Naive thymus-derived CD8-positive, alpha-beta T cell (primary cell): ENCODE results near the gene IFNAR2. TPM values are rescaled to one million over a fixed set of nuclear protein-coding genes. Genes with fewer than 3 reads are reported as not detected.
"Not testable (repeated sequence)": the region's sequence is repeated elsewhere in the genome, so short reads cannot be mapped to it uniquely, and the experiment has no call there.

ENCODE experiments used
- ATAC-seq, 2 donors: fragments of 150-1000 bp; cut with Tn5 transposase in 1 of 2; sonication (Bioruptor Pico), chemical (Tn5 transposase) in 1 of 2; 1 replicate in 1 of 2; 2 replicates in 1 of 2; pipeline ENCODE4 v1.10.0; 2021; ENCODE audit warnings: mild to moderate bottlenecking in 2 of 2, moderate library complexity in 2 of 2
- POLR2A ChIA-PET: fragments of 350-600 bp; sonication (Branson Sonifier 250); formaldehyde crosslinking; loops from one replicate; lab custom pipeline; 2021; ENCODE audit warnings: antibody characterized with exemption; lab: Charles Lee
- DNase-seq, 10 donors: peaks; one replicate each; pipeline versions ENCODE4 v3.0.0 to v3.0.0-alpha.2; 2020 to 2022
- H3K27ac Mint-ChIP-seq, 10 donors: one replicate each; pipeline ENCODE4 v1.8.0; 2020 to 2022; ENCODE audit warnings: mild to moderate bottlenecking in 10 of 10, mixed read lengths in 10 of 10, moderate library complexity in 4 of 10, inconsistent platforms in 1 of 10
- H3K27me3 Mint-ChIP-seq, 5 donors: one replicate each; pipeline ENCODE4 v1.8.0; 2021 to 2022; ENCODE audit warnings: mixed read lengths in 5 of 5
- H3K36me3 Mint-ChIP-seq, 3 donors: one replicate each; pipeline ENCODE4 v1.8.0; 2020 to 2022; ENCODE audit warnings: mixed read lengths in 3 of 3, mild to moderate bottlenecking in 2 of 3, inconsistent platforms in 1 of 3
- H3K4me1 Mint-ChIP-seq, 4 donors: one replicate each; pipeline ENCODE4 v1.8.0; 2021 to 2022; ENCODE audit warnings: mixed read lengths in 4 of 4
- H3K4me3 Mint-ChIP-seq, 10 donors: one replicate each; pipeline ENCODE4 v1.8.0; 2020 to 2022; ENCODE audit warnings: mild to moderate bottlenecking in 10 of 10, mixed read lengths in 10 of 10, moderate library complexity in 6 of 10, inconsistent platforms in 1 of 10
- H3K9me3 Mint-ChIP-seq, 9 donors: one replicate each; pipeline ENCODE4 v1.8.0; 2020 to 2022; ENCODE audit warnings: mixed read lengths in 9 of 9, mild to moderate bottlenecking in 3 of 9, inconsistent platforms in 1 of 9, moderate library complexity in 1 of 9
- polyA plus RNA-seq, 3 donors: library from polyadenylated mRNA; unstranded; fragments of 300-500 nt; fragmentation: Illumina TruSeq; gene quantifications; one replicate each; pipeline ENCODE4 v1.2.3, GENCODE V29; 2021
- total RNA-seq, 8 experiments: library from RNA in 2 of 8; stranded (reverse) in 2 of 8; gene quantifications; one replicate each; pipeline ENCODE4 v1.2.3 and lab custom pipeline; 2021 to 2026

Gene IFNAR2
- total and polyA plus RNA-seq, 5 experiments from 2014 or later, result 53.9 to 72.9 (median 63.3) TPM

GRCh38 chr21:33236766-33237165 lies 7.0 kb downstream of the IFNAR2 start:
- no peaks in the 10 kb centered on the region for H3K27me3 Mint-ChIP-seq
- H3K4me3 Mint-ChIP-seq, result peak overlapping the region in 8 of 10 donors; percentile 0 to 84 (median 56)
- DNase-seq (no peak), ATAC-seq (no peak)
- peak overlapping the region; percentile 74 to 98 (median 88) for H3K27ac Mint-ChIP-seq
- peaks cover 0 to 36% (median 1%) of the 10 kb centered on the region in 3 donors for H3K36me3 Mint-ChIP-seq
- POLR2A ChIA-PET, result interaction anchor here (0.5 to 3.6 kb wide), 4 partner anchors 11 to 203 kb away, joined by 3 to 11 read pairs (median 3); partner anchors contain the start of gene IFNAR1
- no peaks in the 10 kb centered on the region for H3K9me3 Mint-ChIP-seq
- H3K4me1 Mint-ChIP-seq, result peaks cover 54 to 94% (median 88%) of the 10 kb centered on the region in 4 donors

DNA sequence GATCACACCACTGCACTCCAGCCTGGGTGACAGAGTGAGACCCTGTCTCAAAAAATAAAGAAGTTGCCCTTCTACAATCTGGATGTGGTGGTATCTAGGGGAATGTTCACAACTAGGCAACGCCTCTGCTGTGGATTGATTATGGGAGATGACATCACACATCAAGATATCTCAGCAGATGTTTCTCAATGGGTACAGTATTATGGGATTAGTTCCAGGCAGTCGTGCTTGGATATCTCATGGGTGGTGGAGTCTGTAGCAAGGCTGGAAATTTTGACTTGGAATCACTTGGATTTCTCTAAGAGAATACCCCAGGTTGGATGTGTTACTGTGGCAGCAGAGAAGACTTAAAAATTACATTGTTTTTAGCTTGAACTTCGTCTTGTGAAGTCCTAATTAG lies 7.7 kb downstream of the IFNAR2 start:
- peak overlapping the region in 9 of 10 donors; percentile 2 to 84 (median 62) for H3K4me3 Mint-ChIP-seq
- POLR2A ChIA-PET, result interaction anchor here (0.6 to 3.6 kb wide), 9 partner anchors 8 to 202 kb away, joined by 3 to 11 read pairs (median 3); partner anchors contain the start of genes IFNAR1, IFNAR2 and IL10RB

DNA sequence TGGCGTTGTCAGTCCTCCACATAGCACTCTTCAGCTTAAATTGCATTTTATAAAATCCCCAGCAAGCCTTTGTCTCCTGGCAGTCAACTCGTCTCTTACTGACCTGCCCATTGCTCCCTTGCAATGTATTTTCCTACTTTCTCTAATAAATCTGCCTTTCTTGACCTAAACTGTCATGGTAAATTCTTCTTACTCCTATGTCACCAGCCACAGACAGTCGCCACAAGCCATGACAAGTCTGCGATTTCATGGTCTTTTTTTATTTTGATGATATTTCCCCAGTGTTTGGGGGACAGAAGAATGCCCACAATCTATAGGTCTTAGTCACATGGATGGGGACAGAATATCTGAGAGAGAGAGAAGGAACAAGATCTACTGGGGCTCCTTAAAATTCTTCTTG lies 8.4 kb downstream of the IFNAR2 start:
- Mint-ChIP-seq H3K27ac (peak overlapping the region; percentile 78 to 98 (median 89)), H3K36me3 (peaks cover 0 to 37% (median 7%) of the 10 kb centered on the region in 3 donors), H3K27me3 (no peaks in the 10 kb centered on the region), H3K9me3 (no peaks in the 10 kb centered on the region), H3K4me3 (peak overlapping the region; percentile 19 to 84 (median 64)), H3K4me1 (peaks cover 46 to 91% (median 83%) of the 10 kb centered on the region in 4 donors)
- POLR2A ChIA-PET, result interaction anchor here (0.8 to 3.6 kb wide), 10 partner anchors 9 to 125 kb away, joined by 3 to 11 read pairs (median 3); partner anchors contain the start of genes IFNAR1, IFNAR2 and IL10RB
- DNase-seq, result no peak
- ATAC-seq, result peak in 1 of 2 donors; percentile 19

More for the DNA sequence above, 7.7 kb downstream of the IFNAR2 start:
- Mint-ChIP-seq H3K27me3 (no peaks in the 10 kb centered on the region), H3K9me3 (no peaks in the 10 kb centered on the region), H3K4me1 (peaks cover 52 to 94% (median 88%) of the 10 kb centered on the region in 4 donors), H3K27ac (peak overlapping the region; percentile 78 to 98 (median 89)), H3K36me3 (peaks cover 0 to 41% (median 6%) of the 10 kb centered on the region in 3 donors)
- no peak for DNase-seq
- no peak for ATAC-seq

DNA sequence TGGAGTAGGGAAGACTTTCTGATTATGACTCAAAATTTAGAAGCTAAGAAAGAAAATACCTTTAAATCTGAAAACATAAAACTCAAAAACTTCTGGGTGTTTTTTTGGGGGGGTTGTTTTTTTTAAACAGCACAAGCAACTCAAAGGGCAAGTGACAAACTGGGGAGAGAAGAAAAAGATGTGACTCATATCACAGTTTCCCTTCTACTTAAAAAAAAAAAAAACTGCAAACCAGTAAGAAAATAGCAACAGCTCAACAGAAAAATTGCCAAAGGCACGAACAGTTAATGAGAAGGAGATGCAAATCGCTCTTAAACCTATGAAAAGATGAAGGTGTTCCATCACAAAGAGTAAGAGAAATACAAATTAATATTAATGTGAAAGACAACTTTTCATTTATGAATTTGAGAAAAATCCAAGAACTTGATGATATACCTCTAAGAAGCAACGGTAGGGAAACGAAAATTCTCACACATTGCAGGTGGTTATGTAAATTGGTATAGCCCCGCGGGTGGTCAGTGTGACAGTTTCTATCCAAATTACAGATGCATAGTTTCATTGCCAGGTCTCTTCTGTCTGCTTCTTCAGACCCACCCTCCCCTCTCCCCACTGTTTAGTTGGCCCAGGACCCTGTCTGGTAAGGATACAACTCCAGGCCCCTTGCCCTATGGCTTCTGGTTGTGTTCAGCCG lies 9.0 kb downstream of the IFNAR2 start:
- ATAC-seq (peak; percentile 42 to 63), DNase-seq (peak in 1 of 10 donors; percentile 25)
- Mint-ChIP-seq H3K9me3 (no peaks in the 10 kb centered on the region), H3K4me1 (peaks cover 46 to 91% (median 84%) of the 10 kb centered on the region in 4 donors), H3K36me3 (peaks cover 0 to 37% (median 13%) of the 10 kb centered on the region in 3 donors), H3K4me3 (peak overlapping the region; percentile 19 to 84 (median 67)), H3K27ac (peak overlapping the region; percentile 78 to 98 (median 90)), H3K27me3 (no peaks in the 10 kb centered on the region)
- POLR2A ChIA-PET, result interaction anchor here (0.8 to 3.6 kb wide), 8 partner anchors 10 to 125 kb away, joined by 3 to 11 read pairs (median 4); partner anchors contain the start of genes IFNAR1, IFNAR2 and IL10RB

DNA sequence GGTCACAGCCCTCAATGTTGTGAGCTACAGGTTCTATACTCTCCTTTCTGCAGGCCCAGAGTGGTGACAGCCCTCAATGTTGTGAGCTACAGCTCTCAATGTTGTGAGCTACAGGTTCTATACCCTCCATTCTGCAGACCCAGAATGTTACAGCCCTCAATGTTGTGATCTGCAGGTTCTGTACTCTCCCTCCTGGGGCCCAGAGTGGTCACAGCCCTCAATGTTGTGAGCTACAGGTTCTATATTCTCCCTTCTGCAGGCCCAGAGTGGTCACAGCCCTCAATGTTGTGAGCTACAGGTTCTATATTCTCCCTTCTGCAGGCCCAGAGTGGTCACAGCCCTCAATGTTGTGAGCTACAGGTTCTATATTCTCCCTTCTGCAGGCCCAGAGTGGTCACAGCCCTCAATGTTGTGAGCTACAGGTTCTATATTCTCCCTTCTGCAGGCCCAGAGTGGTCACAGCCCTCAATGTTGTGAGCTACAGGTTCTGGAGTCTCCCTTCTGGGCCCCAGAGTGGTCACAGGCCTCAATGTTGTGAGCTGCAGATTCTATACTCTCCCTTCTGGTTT lies 9.9 kb downstream of the IFNAR2 start:
- H3K27me3 Mint-ChIP-seq, H3K9me3 Mint-ChIP-seq, ATAC-seq, DNase-seq: not testable (repeated sequence)
- Mint-ChIP-seq H3K4me1 (peaks cover 50 to 92% (median 84%) of the 10 kb centered on the region in 4 donors), H3K4me3 (peak overlapping the region in 9 of 10 donors; percentile 25 to 84 (median 64)), H3K36me3 (peaks cover under 1 to 38% (median 16%) of the 10 kb centered on the region in 3 donors), H3K27ac (peak overlapping the region; percentile 82 to 98 (median 90))
- POLR2A ChIA-PET, result interaction anchor here (0.8 to 2.3 kb wide), 2 partner anchors 11 to 22 kb away, joined by 3 to 9 read pairs; partner anchors contain the start of gene IFNAR2

GRCh38 chr21:33240404-33240803 lies 10.7 kb downstream of the IFNAR2 start:
- Mint-ChIP-seq H3K4me3 (peak overlapping the region in 6 of 10 donors; percentile 12 to 78 (median 54)), H3K27me3 (no peaks in the 10 kb centered on the region), H3K27ac (peak overlapping the region; percentile 23 to 92 (median 76)), H3K9me3 (no peaks in the 10 kb centered on the region), H3K4me1 (peaks cover 52 to 92% (median 85%) of the 10 kb centered on the region in 4 donors), H3K36me3 (peaks cover 6 to 44% (median 21%) of the 10 kb centered on the region in 3 donors)
- DNase-seq, result no peak
- POLR2A ChIA-PET, result interaction anchor here (0.7 to 1.5 kb wide), 2 partner anchors 11 to 15 kb away, joined by 4 to 6 read pairs; no protein-coding TSS in a partner anchor
- ATAC-seq, result no peak

- DNase-seq, result peak in 2 of 10 donors; percentile 27 to 39
- Mint-ChIP-seq H3K27ac (peak overlapping the region; percentile 24 to 92 (median 78)), H3K9me3 (no peaks in the 10 kb centered on the region), H3K4me3 (peak overlapping the region in 9 of 10 donors; percentile 13 to 68 (median 60)), H3K4me1 (peaks cover 53 to 92% (median 87%) of the 10 kb centered on the region in 4 donors), H3K36me3 (peaks cover 11 to 51% (median 33%) of the 10 kb centered on the region in 3 donors), H3K27me3 (no peaks in the 10 kb centered on the region)
- ATAC-seq, result peak; percentile 54 to 80
- POLR2A ChIA-PET, result interaction anchor here (0.7 to 3.6 kb wide), 6 partner anchors 9 to 851 kb away, joined by 3 to 20 read pairs (median 6); partner anchors contain the start of gene IL10RB
Observed at GRCh38 chr21:33241846-33242245, 12.1 kb downstream of the IFNAR2 start.

DNA sequence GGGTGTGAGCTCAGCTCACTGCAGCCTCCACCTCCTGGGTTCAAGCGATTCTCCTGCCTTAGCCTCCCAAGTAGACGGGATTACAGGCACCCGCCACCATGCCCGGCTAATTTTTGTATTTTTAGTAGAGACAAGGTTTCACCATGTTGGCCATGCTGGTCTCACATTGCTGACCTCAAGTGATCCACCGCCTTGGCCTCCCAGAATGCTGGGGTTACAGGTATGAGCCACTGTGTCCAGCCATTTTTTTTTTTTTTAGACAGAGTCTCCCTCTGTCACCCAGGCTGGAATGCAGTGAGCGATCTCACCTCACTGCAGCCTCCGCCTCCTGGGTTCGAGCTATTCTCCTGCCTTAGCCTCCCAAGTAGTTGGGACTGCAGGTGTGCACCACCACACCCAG lies 13.1 kb downstream of the IFNAR2 start:
- Mint-ChIP-seq H3K27ac (peak overlapping the region in 6 of 10 donors; percentile 7 to 96 (median 91)), H3K4me1 (peaks cover 52 to 92% (median 86%) of the 10 kb centered on the region in 4 donors), H3K4me3 (peak overlapping the region in 1 of 10 donors; percentile 83), H3K36me3 (peaks cover 11 to 55% (median 41%) of the 10 kb centered on the region in 3 donors)
- POLR2A ChIA-PET, result interaction anchor here (1.6 to 3.6 kb wide), 2 partner anchors 11 to 23 kb away, joined by 5 to 20 read pairs; partner anchors contain the start of gene IL10RB
- ATAC-seq, H3K27me3 Mint-ChIP-seq, DNase-seq, H3K9me3 Mint-ChIP-seq: not testable (repeated sequence)

DNA sequence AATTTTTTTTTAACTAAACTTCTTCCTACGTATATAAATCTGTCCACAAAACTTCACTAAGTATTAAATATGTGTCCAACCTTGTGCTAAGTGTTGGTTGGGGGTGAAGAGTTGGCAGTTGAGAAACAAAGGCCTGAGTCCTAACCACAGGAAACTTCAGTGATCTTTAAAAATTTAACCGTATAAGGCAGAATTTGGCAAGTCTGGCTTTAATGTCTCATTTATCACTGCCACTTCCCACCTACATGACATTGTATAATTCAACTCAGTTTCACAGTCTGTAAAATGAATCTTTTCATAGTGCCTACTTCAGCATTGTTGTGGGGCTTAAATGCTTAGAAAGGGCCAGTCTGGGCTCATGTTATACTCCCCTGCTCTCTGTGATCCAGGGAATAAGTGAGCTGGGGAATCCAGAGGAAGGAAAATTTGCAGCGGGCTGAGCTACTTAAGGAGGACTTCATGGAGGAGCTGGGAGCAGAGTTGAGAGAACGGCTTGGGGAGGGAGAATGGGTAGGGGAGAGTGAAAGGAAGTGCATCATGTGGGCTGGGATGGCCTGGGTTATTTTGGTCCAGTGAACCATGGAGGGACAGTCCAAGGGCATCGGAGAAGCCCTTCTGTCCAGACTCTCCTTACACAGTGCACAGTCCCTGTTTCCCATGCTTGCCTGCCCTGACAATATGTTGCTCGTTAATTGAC lies 14.5 kb downstream of the IFNAR2 start:
- H3K9me3 Mint-ChIP-seq, result no peaks in the 10 kb centered on the region
- H3K4me3 Mint-ChIP-seq, result peak overlapping the region in 9 of 10 donors; percentile 11 to 83 (median 67)
- H3K27ac Mint-ChIP-seq, result peak overlapping the region; percentile 70 to 96 (median 91)
- no peak for DNase-seq
- ATAC-seq, result peak; percentile 38 to 51
- no peaks in the 10 kb centered on the region for H3K27me3 Mint-ChIP-seq
- POLR2A ChIA-PET, result interaction anchor here (1.7 to 3.6 kb wide), 2 partner anchors 12 to 22 kb away, joined by 4 to 20 read pairs; partner anchors contain the start of gene IL10RB
- peaks cover 49 to 89% (median 85%) of the 10 kb centered on the region in 4 donors for H3K4me1 Mint-ChIP-seq
- peaks cover 15 to 65% (median 44%) of the 10 kb centered on the region in 3 donors for H3K36me3 Mint-ChIP-seq

- POLR2A ChIA-PET, result interaction anchor here (1.7 kb wide), 1 partner anchor 12 kb away, joined by 4 read pairs; no protein-coding TSS in a partner anchor
- no peak for ATAC-seq
- Mint-ChIP-seq H3K4me1 (peaks cover 50 to 91% (median 86%) of the 10 kb centered on the region in 4 donors), H3K27ac (peak overlapping the region; percentile 70 to 96 (median 91)), H3K36me3 (peaks cover 19 to 70% (median 44%) of the 10 kb centered on the region in 3 donors), H3K27me3 (no peaks in the 10 kb centered on the region), H3K9me3 (no peaks in the 10 kb centered on the region), H3K4me3 (peak overlapping the region in 9 of 10 donors; percentile 11 to 83 (median 67))
- DNase-seq, result no peak
Observed at GRCh38 chr21:33244779-33245105, 15.0 kb downstream of the IFNAR2 start.

GRCh38 chr21:33245289-33245918 lies 15.7 kb downstream of the IFNAR2 start:
- H3K4me3 Mint-ChIP-seq, result peak overlapping the region in 9 of 10 donors; percentile 11 to 81 (median 67)
- DNase-seq (no peak), ATAC-seq (no peak)
- peak overlapping the region; percentile 74 to 96 (median 88) for H3K27ac Mint-ChIP-seq
- peaks cover 47 to 92% (median 84%) of the 10 kb centered on the region in 4 donors for H3K4me1 Mint-ChIP-seq
- POLR2A ChIA-PET, result interaction anchor here (0.7 to 1.0 kb wide), 3 partner anchors 11 to 116 kb away, joined by 3 to 4 read pairs (median 4); no protein-coding TSS in a partner anchor
- H3K27me3 Mint-ChIP-seq, result no peaks in the 10 kb centered on the region
- H3K36me3 Mint-ChIP-seq, result peaks cover 20 to 77% (median 48%) of the 10 kb centered on the region in 3 donors
- H3K9me3 Mint-ChIP-seq, result no peaks in the 10 kb centered on the region
